Activated naive CD8-positive, alpha-beta T cell (primary cell): ENCODE data around the gene SLC25A21.

Source experiments
- H3K27ac Mint-ChIP-seq: one replicate; pipeline ENCODE4 v1.8.0; 2021; ENCODE audit warnings: mixed read lengths
- H3K27me3 Mint-ChIP-seq: one replicate; pipeline ENCODE4 v1.8.0; 2021; ENCODE audit warnings: mixed read lengths
- H3K36me3 Mint-ChIP-seq: one replicate; pipeline ENCODE4 v1.8.0; 2021; ENCODE audit warnings: mixed read lengths
- H3K4me1 Mint-ChIP-seq: one replicate; pipeline ENCODE4 v1.8.0; 2021; ENCODE audit warnings: low read depth, mixed read lengths
- H3K4me3 Mint-ChIP-seq: one replicate; pipeline ENCODE4 v1.8.0; 2021; ENCODE audit warnings: mild to moderate bottlenecking, mixed read lengths
- H3K9me3 Mint-ChIP-seq: one replicate; pipeline ENCODE4 v1.8.0; 2021; ENCODE audit warnings: low read depth, mixed read lengths

SLC25A21 gene

GRCh38 chr14:36683083-36683724, 489.2 kb downstream of the SLC25A21 start:
- Mint-ChIP-seq H3K9me3 (no peaks in the 10 kb centered on the region), H3K36me3 (no peaks in the 10 kb centered on the region), H3K4me1 (no peaks in the 10 kb centered on the region), H3K27ac (no peak overlapping the region), H3K4me3 (no peak overlapping the region), H3K27me3 (peaks cover 18% of the 10 kb centered on the region)

GRCh38 chr14:36682338-36682737, 490.1 kb downstream of the SLC25A21 start:
- H3K27me3 Mint-ChIP-seq = peaks cover 19% of the 10 kb centered on the region
- no peaks in the 10 kb centered on the region for H3K4me1 Mint-ChIP-seq
- H3K9me3 Mint-ChIP-seq = no peaks in the 10 kb centered on the region
- H3K4me3 Mint-ChIP-seq = no peak overlapping the region
- H3K36me3 Mint-ChIP-seq = no peaks in the 10 kb centered on the region
- H3K27ac Mint-ChIP-seq = no peak overlapping the region

GRCh38 chr14:36676236-36676635, 496.2 kb downstream of the SLC25A21 start:
- Mint-ChIP-seq H3K27me3 (peaks cover 28% of the 10 kb centered on the region), H3K27ac (no peak overlapping the region), H3K36me3 (no peaks in the 10 kb centered on the region), H3K9me3 (no peaks in the 10 kb centered on the region), H3K4me1 (no peaks in the 10 kb centered on the region), H3K4me3 (no peak overlapping the region)

GRCh38 chr14:36675581-36675980, 496.8 kb downstream of the SLC25A21 start:
- H3K36me3 Mint-ChIP-seq = no peaks in the 10 kb centered on the region
- no peak overlapping the region for H3K27ac Mint-ChIP-seq
- no peaks in the 10 kb centered on the region for H3K9me3 Mint-ChIP-seq
- no peak overlapping the region for H3K4me3 Mint-ChIP-seq
- H3K4me1 Mint-ChIP-seq = no peaks in the 10 kb centered on the region
- H3K27me3 Mint-ChIP-seq = peaks cover 31% of the 10 kb centered on the region

- Mint-ChIP-seq H3K4me3 (no peak overlapping the region), H3K36me3 (no peaks in the 10 kb centered on the region), H3K9me3 (no peaks in the 10 kb centered on the region), H3K4me1 (no peaks in the 10 kb centered on the region), H3K27me3 (peaks cover 31% of the 10 kb centered on the region), H3K27ac (no peak overlapping the region)
Measured at GRCh38 chr14:36674659-36675058, 497.7 kb downstream of the SLC25A21 start.

GRCh38 chr14:36672095-36672494, 500.3 kb downstream of the SLC25A21 start:
- Mint-ChIP-seq H3K27ac (no peak overlapping the region), H3K9me3 (peaks cover 5% of the 10 kb centered on the region), H3K36me3 (no peaks in the 10 kb centered on the region), H3K4me3 (no peak overlapping the region), H3K4me1 (peaks cover 4% of the 10 kb centered on the region), H3K27me3 (peaks cover 26% of the 10 kb centered on the region)

- Mint-ChIP-seq H3K4me3 (no peak overlapping the region), H3K9me3 (peaks cover 5% of the 10 kb centered on the region), H3K4me1 (peaks cover 5% of the 10 kb centered on the region), H3K27me3 (peaks cover 24% of the 10 kb centered on the region), H3K36me3 (no peaks in the 10 kb centered on the region), H3K27ac (no peak overlapping the region)
Measured at GRCh38 chr14:36671149-36671548, 501.3 kb downstream of the SLC25A21 start.

- Mint-ChIP-seq H3K36me3 (no peaks in the 10 kb centered on the region), H3K4me3 (no peak overlapping the region), H3K27ac (no peak overlapping the region)
Measured at GRCh38 chr14:36667679-36668078, 504.7 kb downstream of the SLC25A21 start.

GRCh38 chr14:36666416-36667206, 505.8 kb downstream of the SLC25A21 start:
- Mint-ChIP-seq H3K4me1 (peaks cover 43% of the 10 kb centered on the region), H3K36me3 (no peaks in the 10 kb centered on the region), H3K4me3 (no peak overlapping the region), H3K27me3 (peaks cover 45% of the 10 kb centered on the region), H3K9me3 (peaks cover 5% of the 10 kb centered on the region), H3K27ac (no peak overlapping the region)

More at GRCh38 chr14:36667679-36668078, 504.7 kb downstream of the SLC25A21 start:
- Mint-ChIP-seq H3K27me3 (peaks cover 38% of the 10 kb centered on the region), H3K4me1 (peaks cover 35% of the 10 kb centered on the region), H3K9me3 (peaks cover 5% of the 10 kb centered on the region)

GRCh38 chr14:36665887-36666415, 506.5 kb downstream of the SLC25A21 start:
- peaks cover 46% of the 10 kb centered on the region for H3K27me3 Mint-ChIP-seq
- H3K9me3 Mint-ChIP-seq = peaks cover 5% of the 10 kb centered on the region
- peaks cover 3% of the 10 kb centered on the region for H3K36me3 Mint-ChIP-seq
- H3K4me1 Mint-ChIP-seq = peaks cover 46% of the 10 kb centered on the region
- no peak overlapping the region for H3K4me3 Mint-ChIP-seq
- H3K27ac Mint-ChIP-seq = no peak overlapping the region

- Mint-ChIP-seq H3K4me1 (peaks cover 48% of the 10 kb centered on the region), H3K27ac (no peak overlapping the region), H3K4me3 (peak overlapping the region; percentile 60), H3K36me3 (peaks cover 3% of the 10 kb centered on the region), H3K27me3 (peaks cover 55% of the 10 kb centered on the region), H3K9me3 (peaks cover 5% of the 10 kb centered on the region)
Measured at GRCh38 chr14:36664322-36665193, 507.8 kb downstream of the SLC25A21 start.

- H3K4me1 Mint-ChIP-seq = peaks cover 54% of the 10 kb centered on the region
- H3K27ac Mint-ChIP-seq = no peak overlapping the region
- peaks cover 5% of the 10 kb centered on the region for H3K9me3 Mint-ChIP-seq
- peaks cover 3% of the 10 kb centered on the region for H3K36me3 Mint-ChIP-seq
- H3K4me3 Mint-ChIP-seq = peak overlapping the region; percentile 60
- H3K27me3 Mint-ChIP-seq = peaks cover 61% of the 10 kb centered on the region
Measured at GRCh38 chr14:36663404-36664321, 508.7 kb downstream of the SLC25A21 start.

- peak overlapping the region; percentile 64 for H3K4me3 Mint-ChIP-seq
- H3K9me3 Mint-ChIP-seq = peaks cover 3% of the 10 kb centered on the region
- H3K36me3 Mint-ChIP-seq = peaks cover 3% of the 10 kb centered on the region
- no peak overlapping the region for H3K27ac Mint-ChIP-seq
- H3K4me1 Mint-ChIP-seq = peaks cover 55% of the 10 kb centered on the region
- H3K27me3 Mint-ChIP-seq = peaks cover 58% of the 10 kb centered on the region
Measured at GRCh38 chr14:36662543-36663403, 509.6 kb downstream of the SLC25A21 start.
